ENCODE measurements around the gene CFAP77. TPM values are rescaled to one million over a fixed set of nuclear protein-coding genes. Genes with fewer than 3 reads are reported as not detected.

The CFAP77 gene
- total and polyA plus RNA-seq, 2 of the 4 experiments (the other 2 are of a cell fraction): not detected

DNA sequence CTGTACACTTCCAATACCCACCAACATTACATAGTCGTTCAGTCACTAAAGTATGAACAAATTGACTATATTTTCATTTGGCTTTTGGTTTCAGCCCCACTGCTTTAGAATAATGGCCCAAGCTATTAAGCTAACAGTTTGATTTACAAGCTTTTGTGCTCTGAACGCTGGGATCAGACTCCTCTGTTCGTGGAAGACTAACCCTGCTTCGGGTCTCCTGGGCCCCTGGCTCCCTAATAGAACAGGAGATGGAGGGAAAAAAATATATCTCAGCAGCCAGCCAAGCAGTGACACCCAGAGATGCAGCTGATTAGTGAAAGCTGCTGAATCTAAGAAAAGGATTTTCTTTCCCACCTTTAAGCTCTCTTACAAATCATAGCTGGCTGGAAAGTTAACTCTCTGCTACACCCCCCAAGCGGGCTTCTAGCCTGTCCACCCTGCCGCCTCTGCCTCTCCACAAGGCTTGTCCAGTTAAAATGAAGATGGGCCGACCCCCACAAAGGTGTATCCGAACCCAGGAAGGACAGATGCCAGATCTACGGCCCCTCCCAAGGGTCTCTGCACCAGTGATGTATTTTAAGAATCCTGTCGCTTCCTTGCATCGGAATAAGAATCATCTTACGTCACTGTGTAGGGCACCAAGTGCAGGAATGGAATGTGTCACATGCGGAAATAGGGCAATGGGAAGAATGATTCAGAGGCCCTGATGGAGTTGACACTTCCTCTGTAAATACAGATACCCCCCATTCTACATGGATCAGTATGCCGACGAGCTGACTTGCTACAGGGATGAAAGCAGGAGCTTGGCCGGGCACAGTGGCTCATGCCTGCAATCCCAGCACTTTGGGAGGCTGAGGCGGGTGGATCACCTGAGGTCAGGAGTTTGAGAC is 139.0 kb downstream of the CFAP77 start:
- 40% methylated on average over 1 of the region's 17 CpGs; no CpG with 5 or more reads in 1 of the 2 experiments for WGBS, 2 experiments (ENCODE audit: extremely low coverage in 2 of 2, insufficient read length in 1 of 2)
- Histone ChIP-seq H2BK15ac (ENCODE audit: low read depth, low read length) (no peak overlapping the region), H3K4me2 (ENCODE audit: low read depth, low read length) (no peak overlapping the region), H4K8ac (ENCODE audit: low read depth in 2 of 2, low read length in 2 of 2) (no peak overlapping the region), H3K4ac (ENCODE audit: low read depth, low read length) (no peak overlapping the region), H3K14ac (replicated peaks; ENCODE audit: low read depth, low read length) (no peak overlapping the region), H2AK5ac (ENCODE audit: low read depth, low read length) (no peak overlapping the region), H4K91ac (ENCODE audit: insufficient read depth, low read depth, low read length) (no peak overlapping the region), H2AK9ac (replicated peaks; ENCODE audit: low read depth, low read length, poor library complexity) (no peak overlapping the region), H3K9me3 (ENCODE audit: control insufficient read depth, insufficient read depth, low read length) (peaks cover 3% of the 10 kb centered on the region), H4K20me1 (ENCODE audit: insufficient read depth, low read length) (no peaks in the 10 kb centered on the region), H3K56ac (ENCODE audit: extremely low read depth, insufficient read depth, low read length) (no peak overlapping the region), H3K9ac (ENCODE audit: low read depth, low read length) (no peak overlapping the region), H3K23ac (ENCODE audit: low read depth, low read length) (no peak overlapping the region), H3K9me1 (ENCODE audit: insufficient read depth, low read length) (no peaks in the 10 kb centered on the region), H3K27ac (ENCODE audit: insufficient read depth, low read length) (no peak overlapping the region), H3K36me3 (ENCODE audit: control insufficient read depth, insufficient read depth, low read length) (no peaks in the 10 kb centered on the region), H3K79me1 (ENCODE audit: low read depth in 1 of 2, low read length in 2 of 2) (no peaks in the 10 kb centered on the region), H2BK5ac (ENCODE audit: low read depth, low read length, poor library complexity, severe bottlenecking) (no peak overlapping the region), H3K18ac (ENCODE audit: low read depth, low read length) (no peak overlapping the region), H2BK120ac (ENCODE audit: low read depth, low read length) (no peak overlapping the region), H3K4me3 (ENCODE audit: insufficient read depth, low read depth, low read length) (no peak overlapping the region), H2BK20ac (ENCODE audit: low read depth, low read length) (no peak overlapping the region), H3K4me1 (ENCODE audit: control insufficient read depth, insufficient read depth, low read length) (no peaks in the 10 kb centered on the region), H4K5ac (ENCODE audit: low read depth, low read length) (no peak overlapping the region), H3K27me3 (ENCODE audit: control insufficient read depth, insufficient read depth, low read length) (peaks cover 43% of the 10 kb centered on the region), H2AFZ (replicated peaks; ENCODE audit: low read length, poor library complexity) (no peak overlapping the region)
- ATAC-seq (ENCODE audit: low read depth): no peak
- no peak for DNase-seq
- in situ Hi-C loops (cut with MboI; ENCODE audit: low sequenced_read_pairs) (no loop called here), intact Hi-C loops (cut with micrococcal nuclease) (no loop called here), dilution Hi-C loops (cut with HindIII; ENCODE audit: low sequenced_read_pairs, unreplicated experiment) (no loop called here)
- no TSS peak for BruUV-seq (replicated peaks)
- POLR2A ChIA-PET (ENCODE audit: unreplicated experiment): no interaction called here
- CTCF ChIA-PET: no interaction called here
- no peak for TF ChIP-seq RFX5 (IDR thresholded peaks at IDR 0.05; ENCODE audit: low read depth, low read length)
- TF ChIP-seq RCOR1 (IDR thresholded peaks at IDR 0.05; ENCODE audit: insufficient replicate concordance, low read length): no peak
- no peak for TF ChIP-seq NFE2L2 (IDR thresholded peaks at IDR 0.05; ENCODE audit: low read depth, low read length)
- TF ChIP-seq FOS (IDR thresholded peaks at IDR 0.05; ENCODE audit: low read depth, low read length): no peak
- no peak for TF ChIP-seq BHLHE40 (IDR thresholded peaks at IDR 0.05; ENCODE audit: low read depth, low read length)
- TF ChIP-seq MAZ (IDR thresholded peaks at IDR 0.05; ENCODE audit: borderline replicate concordance, low read depth, low read length): no peak
- no peak for TF ChIP-seq USF2 (IDR thresholded peaks at IDR 0.05; ENCODE audit: low read depth, low read length)
- no peak for TF ChIP-seq SMC3 (IDR thresholded peaks at IDR 0.05; ENCODE audit: low read depth, low read length)
- no peak for TF ChIP-seq MAFK (IDR thresholded peaks at IDR 0.05; ENCODE audit: low read depth, low read length)
- no peak for TF ChIP-seq RAD21 (IDR thresholded peaks at IDR 0.05; ENCODE audit: low read length)
- TF ChIP-seq POLR2A (IDR thresholded peaks at IDR 0.05; ENCODE audit: low read depth, low read length): no peak
- no peak for TF ChIP-seq CTCF (conservative IDR thresholded peaks at IDR 0.05; ENCODE audit: low read depth, low read length)
